HG03575 (cell line): ENCODE data around the gene CDH4.

Experiments
- ATAC-seq: cut with Tn5 transposase; IDR thresholded peaks from one replicate; pipeline ENCODE4 v1.9.1; 2021; ENCODE audit not compliant: unreplicated experiment, insufficient number of reproducible peaks, low FRiP score; ENCODE audit errors: extremely low read depth

CDH4 gene

DNA sequence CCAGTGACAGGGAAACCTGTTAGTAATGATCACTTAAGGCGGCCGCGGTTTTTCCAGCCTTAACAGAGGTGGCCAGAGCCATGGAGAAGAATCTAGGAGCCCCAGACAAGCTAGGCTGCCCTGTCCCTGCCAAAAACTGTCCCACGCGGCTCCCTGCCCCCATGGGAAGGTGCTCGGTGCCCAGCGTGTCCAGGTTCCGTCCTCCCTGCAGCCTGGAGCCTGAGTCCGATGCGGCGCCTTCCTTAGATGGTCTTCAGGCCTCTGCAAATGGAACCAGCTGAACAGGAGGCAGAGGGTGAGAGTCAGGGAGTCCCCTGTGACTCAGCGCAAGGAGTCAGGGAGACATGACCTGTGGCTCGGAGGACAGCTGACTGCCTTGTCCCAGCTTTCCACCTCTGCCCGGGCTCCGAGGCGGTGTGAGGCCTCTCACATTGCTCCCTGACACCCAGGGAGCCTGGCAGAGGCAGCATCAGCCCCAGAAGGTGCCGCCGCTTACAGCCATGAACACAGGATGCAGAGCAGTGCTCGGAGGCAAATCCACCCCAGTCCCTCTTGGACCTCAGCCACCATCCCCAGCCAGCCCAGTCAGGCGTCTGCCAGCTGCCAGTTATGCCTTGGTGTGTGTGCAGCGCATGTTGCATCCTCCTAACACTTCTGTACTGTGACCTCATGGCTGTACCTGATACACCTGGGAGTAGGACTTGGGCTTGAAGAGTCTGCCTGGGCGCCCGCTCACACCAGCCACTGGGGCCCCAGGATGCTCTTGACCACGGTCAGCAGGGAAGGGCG lies 377.7 kb downstream of the CDH4 start:
- no peak for ATAC-seq

DNA sequence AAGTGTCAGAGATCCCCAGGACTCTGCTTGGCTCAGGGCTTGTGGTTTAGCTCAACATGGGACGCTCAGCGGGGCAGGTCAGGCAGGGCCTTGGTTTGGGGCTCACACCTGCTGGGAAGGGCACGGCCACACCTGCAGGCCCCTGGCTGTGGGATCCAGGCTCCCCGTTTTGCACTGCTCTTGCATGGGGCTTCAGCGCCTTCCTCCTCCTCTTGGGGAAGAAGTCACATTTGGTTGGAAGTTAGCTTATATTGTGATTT lies 378.3 kb downstream of the CDH4 start:
- ATAC-seq, result no peak

DNA sequence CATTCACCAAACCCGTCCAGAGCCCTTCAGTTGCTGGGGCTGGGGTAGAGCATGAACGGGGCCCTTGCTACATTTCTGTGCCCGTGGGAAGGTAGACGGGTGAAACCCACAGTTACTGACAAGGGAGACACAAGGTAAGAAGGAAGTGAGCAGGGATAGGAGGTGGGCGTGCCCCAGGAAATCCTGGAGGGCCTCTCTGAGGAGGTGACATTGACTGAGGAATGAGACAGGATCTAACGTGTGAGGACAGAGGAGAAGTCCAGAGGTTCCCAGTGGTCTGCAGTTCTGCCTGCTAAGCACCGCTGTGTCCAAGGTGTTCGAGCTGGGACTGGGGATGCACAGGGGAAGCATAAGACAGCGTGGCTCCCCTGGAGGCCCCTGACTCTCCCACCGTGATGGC lies 378.8 kb downstream of the CDH4 start:
- ATAC-seq, result no peak

DNA sequence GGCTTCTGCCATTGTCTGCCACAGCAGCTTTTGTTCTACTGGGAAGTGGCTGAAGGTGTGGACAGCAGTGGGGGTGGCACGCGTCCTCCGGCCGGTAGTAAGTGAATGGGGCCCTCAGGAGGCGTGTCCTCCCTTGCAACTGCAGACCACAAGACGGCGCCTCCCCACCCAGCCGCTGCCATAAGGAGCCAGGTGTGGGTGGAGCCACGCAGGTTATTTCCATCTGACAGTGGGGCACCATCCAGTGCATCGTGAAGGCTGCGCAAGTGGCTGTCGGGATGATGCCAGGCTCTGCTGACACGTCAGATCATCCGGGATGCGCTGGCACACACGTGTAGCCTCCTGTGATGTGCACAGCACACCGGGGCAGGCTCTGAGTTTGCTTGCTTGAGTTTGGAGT lies 379.7 kb downstream of the CDH4 start:
- no peak for ATAC-seq

DNA sequence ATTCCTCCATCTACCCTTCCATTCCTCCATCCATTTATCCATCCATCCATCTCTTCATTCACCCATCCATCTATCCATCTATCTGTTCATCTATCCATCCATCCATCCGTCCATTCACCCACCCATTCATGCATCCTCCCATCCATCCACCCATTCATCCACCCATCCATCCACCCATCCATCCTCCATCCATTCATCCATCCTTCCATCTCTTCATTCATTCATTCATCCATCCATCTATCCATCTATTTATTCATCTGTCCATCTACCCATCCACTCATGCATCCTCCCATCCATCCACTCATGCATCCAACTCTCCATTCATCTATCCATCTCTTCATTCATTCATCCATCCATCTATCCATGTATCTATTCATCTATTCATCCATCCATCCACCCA lies 380.9 kb downstream of the CDH4 start:
- no peak for ATAC-seq

DNA sequence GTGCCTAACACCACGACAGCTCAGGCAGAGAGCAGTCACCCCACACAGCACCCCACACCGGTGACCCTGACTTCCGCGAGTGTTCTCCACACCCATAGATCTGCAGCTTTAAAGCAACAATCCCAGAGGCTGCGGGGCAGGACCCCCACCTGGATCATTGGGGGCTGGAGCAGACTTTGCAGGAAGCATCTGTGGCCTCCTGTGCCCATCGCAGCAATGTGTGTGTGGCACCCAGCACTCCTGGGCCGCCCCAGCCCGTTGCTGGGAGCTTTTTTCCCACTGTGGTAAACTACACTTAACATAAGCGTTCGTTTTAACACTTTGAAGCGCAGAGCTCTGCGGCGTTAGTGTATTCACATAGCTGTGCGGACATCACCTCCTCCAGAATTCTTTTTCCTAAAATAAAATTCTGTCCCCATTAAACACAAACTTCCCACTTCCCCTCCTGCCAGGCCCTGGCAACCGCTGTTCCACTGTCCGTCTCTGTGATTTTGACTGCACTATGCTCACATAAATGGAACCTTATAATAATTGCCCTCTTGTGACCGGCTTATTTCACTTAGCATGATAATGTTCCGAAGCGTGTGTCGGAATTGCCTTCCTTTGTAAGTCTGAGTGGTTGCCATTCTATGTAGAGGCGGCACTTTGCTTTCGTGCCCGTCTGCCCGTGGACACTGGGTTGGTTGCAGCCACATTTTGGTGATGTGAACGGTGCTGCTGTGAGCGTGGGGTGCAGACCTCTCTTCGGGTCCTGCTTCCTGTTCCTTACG lies 382.5 kb downstream of the CDH4 start:
- no peak for ATAC-seq

DNA sequence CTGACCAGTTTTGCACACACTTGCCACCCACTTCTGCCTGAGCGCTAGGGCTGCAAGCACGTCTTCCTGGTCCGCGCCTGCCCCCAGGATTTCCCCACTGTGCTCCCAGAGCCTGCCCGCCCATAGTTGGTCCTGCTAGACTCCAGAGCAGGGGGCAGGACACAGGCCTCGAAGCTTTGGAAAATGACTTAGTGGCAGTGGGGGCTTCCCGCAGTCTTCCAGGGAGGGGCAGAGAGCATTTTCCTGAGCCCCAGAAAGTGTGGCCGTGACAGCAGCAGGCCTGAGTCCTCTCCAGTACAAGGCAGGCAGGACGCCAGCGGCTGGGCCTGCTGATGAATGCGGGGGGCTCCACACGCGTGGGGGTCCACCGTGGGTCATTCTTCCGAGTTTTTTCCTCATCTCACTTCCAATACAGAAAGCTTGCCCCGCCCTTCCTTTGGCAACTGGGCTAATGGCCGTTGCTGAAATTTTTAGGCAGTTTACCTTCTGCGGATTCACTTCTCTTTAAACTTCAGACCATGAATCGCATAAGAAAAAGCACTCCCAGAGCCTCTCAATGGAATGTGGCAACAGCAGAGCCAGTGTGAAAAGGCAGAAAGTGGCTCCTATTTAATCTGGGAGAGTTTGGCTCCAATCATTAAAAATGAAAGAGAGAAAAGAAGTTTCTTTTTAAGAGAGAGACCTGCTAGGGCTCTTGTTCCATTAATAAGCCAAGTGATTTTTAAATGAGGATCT lies 383.8 kb downstream of the CDH4 start:
- ATAC-seq, result no peak

DNA sequence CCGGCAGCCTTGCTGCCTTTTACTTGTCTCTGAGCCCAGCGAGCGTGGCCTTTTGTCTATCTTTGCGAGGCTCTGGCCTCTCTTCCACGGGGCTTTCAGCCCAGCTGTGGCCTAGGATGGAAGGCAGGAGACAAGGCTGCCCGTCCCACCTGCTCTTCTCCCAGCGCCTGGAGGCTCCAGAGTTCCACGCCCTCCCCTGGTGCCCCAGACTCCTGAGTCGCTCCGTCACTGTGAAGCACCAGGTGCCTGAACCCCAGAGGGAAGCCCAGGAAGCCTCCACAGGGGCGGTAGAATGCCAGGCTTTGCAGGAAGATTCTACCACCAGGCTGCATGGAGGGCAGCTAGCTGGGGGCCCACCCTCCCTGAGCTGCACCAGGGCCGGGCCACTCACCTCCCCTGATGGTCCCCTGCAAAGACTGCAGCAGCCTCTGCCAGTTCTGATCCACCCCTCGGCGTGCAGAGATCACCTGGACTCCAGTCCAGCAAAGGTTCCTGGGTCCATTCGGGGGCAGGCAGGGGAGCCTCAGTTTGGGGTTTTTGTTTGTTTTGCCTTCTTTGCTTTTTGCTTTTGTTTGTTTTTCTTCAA lies 384.6 kb downstream of the CDH4 start:
- no peak for ATAC-seq

DNA sequence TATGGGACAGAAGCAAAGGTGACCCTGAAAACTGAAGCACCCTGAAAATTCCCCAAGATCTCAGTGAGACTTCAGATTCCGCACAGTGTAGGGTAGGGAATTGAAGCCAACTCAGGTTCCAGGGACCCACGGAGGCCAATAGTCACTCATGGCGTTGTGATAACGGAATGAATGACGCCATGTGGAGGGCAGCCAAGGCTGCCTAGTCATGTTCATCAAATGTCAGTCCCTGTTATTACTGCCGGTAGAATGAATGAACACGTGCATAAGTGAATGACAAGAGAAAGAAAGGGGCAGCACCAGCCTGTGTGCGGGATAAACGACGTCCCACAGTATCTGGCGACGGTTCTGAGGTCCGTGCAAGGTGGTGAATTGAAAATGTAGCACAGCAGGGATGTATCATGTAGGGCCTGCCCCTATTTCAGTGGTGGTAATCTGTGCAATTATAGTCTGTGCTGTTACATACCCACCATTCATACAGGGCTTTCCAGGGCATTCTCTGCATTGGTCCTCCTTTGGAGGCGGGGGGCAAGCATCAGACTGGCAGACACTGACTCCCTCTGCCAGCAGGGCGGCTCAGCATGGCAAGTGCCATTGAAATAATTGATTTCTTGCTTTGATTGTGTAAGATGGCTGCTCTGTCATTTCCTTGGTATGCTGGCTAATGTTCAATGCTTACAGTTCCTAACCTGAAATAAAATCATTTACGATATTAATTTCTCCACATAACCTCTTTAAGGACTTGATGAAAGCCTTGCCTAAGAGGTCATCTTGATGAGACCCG lies 386.9 kb downstream of the CDH4 start:
- ATAC-seq, result no peak

DNA sequence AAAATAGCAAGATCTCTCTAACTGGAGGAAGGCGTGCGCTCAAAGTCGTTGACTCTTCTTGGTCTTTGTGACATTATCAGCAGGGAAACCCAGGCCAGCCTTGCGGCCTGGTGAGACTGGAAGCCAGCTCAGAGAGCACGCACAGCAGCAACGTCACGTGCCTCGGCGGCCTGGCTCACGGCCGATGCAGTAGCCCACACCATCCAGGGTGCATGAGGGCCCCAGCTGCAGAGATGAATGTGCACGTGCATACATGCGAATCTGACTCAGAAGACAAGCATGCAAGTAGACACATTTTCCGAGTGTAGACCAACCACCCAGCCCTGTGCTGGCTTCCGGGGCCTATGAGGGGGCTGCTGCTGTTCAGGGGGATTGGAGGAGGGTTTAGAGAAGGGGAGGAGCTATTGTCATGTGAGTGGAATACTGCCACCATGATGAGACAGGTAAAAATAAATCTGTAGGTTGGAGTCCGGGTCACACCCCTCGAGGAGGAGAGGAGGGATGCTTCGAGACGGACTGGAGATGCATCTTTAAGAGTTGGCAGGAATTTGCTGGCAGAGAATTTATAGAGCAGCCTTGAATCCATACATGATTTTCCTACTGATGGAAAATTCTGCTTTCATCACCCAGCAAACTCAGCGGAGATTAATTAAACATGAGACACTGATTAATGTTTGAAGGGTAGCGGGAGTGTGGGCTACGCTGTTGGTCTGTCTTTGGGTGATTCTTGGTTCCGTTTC lies 388.2 kb downstream of the CDH4 start:
- no peak for ATAC-seq

DNA sequence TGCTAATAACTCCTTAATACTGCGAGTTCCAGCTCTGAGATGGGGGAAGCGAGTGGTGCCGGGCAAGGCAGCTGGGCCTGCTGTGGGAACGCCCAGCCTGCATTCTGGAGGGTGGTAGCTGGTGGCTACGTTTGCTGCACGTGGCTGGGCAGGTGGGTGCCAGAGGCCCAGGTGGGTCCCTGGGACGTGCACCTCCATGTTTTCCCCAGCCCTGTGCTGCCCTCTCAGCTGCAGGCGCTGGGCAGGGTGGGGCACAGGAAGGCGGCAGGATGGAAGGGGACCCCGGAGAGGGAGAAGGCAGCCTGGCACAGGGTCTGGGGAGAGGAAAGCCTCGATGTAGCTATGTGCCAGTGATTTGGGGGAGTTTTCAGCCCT lies 388.8 kb downstream of the CDH4 start:
- no peak for ATAC-seq

DNA sequence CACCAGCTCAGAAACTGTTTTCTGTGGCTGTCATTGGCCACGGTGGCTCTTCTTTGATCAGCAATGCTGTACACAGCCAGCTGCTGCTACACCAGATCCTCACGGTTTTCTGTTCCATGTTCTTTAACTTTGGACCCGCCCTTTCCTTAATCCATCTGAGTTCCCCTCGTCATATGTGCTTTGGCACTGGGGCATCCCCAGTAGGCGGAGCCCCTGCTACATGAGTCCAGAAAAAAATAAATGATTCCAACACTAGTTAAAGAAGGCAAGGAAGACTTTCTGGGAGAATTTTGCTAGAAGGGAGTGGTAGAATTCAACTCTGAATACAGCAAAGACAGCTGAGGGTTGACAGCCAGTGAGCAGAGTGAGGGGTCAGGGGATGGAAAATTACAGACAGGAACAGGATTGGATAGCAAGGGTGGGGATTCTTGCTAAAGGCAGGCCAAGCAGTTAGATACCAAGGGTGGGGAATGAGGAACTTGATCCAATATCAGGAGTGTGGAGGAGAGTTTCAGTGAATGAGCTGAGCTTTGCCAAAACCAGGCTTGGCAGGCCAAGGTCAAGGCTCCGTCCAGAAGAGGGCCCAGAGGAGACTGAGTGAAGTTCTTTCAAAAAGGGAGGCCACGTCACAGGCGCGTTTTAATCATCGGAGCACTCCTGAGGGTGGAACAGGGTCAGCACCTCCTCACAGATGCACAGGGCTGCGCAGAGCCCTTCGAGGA lies 391.8 kb downstream of the CDH4 start:
- no peak for ATAC-seq

DNA sequence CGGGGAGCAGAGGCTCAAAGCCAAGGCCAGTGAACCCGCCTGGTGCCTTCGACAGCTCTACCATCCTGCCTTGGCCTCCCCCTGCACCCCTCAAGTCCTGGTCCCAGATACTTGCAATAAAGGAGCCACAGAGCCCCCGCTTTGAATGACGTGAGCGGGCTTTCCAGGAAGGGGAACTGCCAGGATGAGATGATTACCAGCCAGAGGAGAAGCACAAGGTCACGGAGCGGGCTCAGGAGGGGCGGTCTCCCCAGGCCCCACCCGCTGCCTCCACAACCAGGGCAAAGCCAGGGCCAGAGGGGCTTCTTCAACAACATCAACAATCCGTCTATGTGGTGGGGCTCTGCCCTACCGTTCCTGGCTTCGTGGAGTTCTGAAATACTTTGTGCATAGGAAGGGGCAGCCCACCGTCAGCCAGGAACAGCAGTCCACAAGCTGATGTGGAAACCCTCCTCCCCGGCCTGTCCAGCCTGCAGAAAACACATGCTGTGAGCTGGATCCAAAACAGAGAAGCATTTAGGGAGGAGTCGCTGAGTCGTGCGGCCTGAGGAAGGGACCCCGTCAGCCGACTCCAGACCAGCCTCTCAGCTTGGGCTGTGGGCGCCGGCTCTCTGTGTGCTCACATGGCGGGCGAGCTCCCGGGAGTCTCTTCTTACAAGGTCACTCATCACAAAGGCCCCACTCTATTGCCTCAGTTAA lies 392.5 kb downstream of the CDH4 start:
- ATAC-seq, result no peak

DNA sequence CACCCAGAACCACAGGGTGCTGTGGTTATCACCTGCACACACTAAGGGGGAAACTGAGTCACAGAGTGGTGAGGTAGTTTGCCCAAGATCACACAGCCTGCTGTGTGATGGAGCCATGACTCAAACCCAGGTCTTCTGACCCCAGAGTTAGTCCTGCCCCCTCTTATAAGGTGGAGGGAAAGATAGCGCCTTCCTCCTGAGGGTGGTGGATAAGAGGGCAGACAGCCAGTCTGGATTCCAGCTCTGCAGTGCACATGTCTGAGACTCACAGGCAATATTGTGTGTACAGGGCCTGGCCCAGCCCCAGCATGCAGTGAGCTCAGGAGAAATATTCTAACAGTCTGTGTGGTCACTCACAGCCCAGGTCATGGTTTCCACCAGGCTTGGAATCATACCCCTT lies 393.7 kb downstream of the CDH4 start:
- ATAC-seq, result no peak

DNA sequence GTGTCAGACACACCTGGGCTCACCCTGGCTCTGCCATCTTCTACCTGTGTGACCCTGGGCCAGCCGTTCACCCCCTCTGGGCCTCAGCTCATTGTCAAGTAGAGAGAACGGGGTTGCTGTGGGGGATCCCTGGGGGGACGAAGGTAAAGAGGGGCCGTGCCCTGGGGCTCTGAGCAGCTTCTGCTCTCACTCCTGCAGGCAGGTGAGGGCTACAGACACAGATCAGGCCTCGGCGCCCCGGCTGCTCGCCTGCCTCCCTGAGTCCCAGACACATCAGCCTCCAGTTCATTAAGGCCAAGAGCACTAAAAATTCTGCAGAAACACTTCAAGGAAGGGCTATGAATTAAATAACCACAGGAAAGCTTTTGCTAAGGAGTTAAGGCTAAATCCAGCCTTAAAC lies 394.4 kb downstream of the CDH4 start:
- ATAC-seq, result no peak

DNA sequence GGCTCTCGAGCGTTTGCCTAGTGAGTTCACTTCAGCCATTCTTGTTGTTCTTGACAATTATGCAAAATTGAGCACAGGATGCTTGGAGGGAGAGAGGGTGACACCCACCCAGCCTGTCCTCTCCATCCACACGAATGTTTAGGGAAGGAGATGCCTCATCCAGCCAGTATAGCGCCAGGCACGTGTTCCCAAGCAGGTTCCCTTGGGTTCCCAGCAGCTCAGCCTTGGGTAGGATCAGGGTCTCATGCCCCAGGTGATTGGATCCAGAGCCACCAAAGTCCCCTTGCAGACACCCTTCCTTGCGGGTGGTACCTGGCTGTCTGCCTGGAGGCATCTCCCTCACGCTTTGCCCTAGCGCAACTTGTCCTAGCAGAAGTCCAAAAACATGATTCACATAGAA lies 394.9 kb downstream of the CDH4 start:
- ATAC-seq, result no peak

DNA sequence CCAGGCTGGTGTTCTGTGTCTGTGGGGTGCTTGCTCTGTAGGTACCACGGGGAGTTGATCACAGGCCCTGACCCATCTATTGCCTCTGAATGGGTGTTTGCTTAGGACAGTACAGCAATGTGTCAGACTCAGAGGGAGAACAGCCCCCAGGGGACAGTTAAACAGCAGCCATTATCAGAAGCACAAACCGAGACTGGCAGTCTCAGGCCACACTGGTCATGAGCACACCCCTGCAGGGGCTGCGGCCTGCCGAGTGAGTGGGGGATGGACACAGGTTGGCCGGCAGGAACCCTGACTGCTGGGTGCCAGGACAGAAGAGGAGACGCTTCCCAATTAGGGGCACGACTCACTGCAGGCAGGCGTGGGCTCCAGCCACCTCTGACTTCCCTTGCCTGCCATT lies 395.6 kb downstream of the CDH4 start:
- no peak for ATAC-seq
